ENCODE results near the gene OR2T8. TPM values are rescaled to one million over a fixed set of nuclear protein-coding genes. Genes with fewer than 3 reads are reported as not detected.

The OR2T8 gene
- not detected for total RNA-seq

GRCh38 chr1:247919952-247920351 is at the start of gene OR2T8:
Gene OR2T8, plus strand, starts transcription at chr1:247920252. Its CDS starts 766 bp downstream, at chr1:247921018.
- Histone ChIP-seq H3K27me3 (replicated peaks; ENCODE audit: insufficient read depth) (no peaks in the 10 kb centered on the region), H3K9me3 (no peaks in the 10 kb centered on the region), H3K4me1 (replicated peaks) (no peaks in the 10 kb centered on the region), H3K27ac (no peak within 1 kb of the TSS), H3K4me3 (no peak within 1 kb of the TSS), H3K36me3 (no peaks in the 10 kb centered on the region)
- intact Hi-C loops (cut with DNase I) = no loop called here
- TF ChIP-seq, protein P1, sequence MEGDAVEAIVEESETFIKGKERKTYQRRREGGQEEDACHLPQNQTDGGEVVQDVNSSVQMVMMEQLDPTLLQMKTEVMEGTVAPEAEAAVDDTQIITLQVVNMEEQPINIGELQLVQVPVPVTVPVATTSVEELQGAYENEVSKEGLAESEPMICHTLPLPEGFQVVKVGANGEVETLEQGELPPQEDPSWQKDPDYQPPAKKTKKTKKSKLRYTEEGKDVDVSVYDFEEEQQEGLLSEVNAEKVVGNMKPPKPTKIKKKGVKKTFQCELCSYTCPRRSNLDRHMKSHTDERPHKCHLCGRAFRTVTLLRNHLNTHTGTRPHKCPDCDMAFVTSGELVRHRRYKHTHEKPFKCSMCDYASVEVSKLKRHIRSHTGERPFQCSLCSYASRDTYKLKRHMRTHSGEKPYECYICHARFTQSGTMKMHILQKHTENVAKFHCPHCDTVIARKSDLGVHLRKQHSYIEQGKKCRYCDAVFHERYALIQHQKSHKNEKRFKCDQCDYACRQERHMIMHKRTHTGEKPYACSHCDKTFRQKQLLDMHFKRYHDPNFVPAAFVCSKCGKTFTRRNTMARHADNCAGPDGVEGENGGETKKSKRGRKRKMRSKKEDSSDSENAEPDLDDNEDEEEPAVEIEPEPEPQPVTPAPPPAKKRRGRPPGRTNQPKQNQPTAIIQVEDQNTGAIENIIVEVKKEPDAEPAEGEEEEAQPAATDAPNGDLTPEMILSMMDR (IDR thresholded peaks at IDR 0.05) = no peak
- TF ChIP-seq POLR2A (IDR thresholded peaks at IDR 0.05) = no peak
- TF ChIP-seq POLR2AphosphoS5 (IDR thresholded peaks at IDR 0.05) = no peak
- DNase-seq (ENCODE audit: low spot score) = no peak
- 90% methylated on average over 2 of the region's 2 CpGs for WGBS

- Histone ChIP-seq H3K4me3 (no peak overlapping the region), H3K27ac (no peak overlapping the region), H3K9me3 (no peaks in the 10 kb centered on the region), H3K4me1 (replicated peaks) (no peaks in the 10 kb centered on the region), H3K36me3 (no peaks in the 10 kb centered on the region), H3K27me3 (replicated peaks; ENCODE audit: insufficient read depth) (no peaks in the 10 kb centered on the region)
- intact Hi-C loops (cut with DNase I) = no loop called here
- WGBS = 71% methylated on average over 9 of the region's 9 CpGs
- TF ChIP-seq POLR2A (IDR thresholded peaks at IDR 0.05) = no peak
- no peak for TF ChIP-seq POLR2AphosphoS5 (IDR thresholded peaks at IDR 0.05)
- TF ChIP-seq, protein P1 (IDR thresholded peaks at IDR 0.05) = no peak
- DNase-seq (ENCODE audit: low spot score) = no peak
These were observed 36.7 kb upstream of the OR2T8 start for GRCh38 chr1:247883346-247883745.

- no peaks in the 10 kb centered on the region for H3K9me3 ChIP-seq
- H3K4me1 ChIP-seq (replicated peaks) = no peaks in the 10 kb centered on the region
- no peak overlapping the region for H3K4me3 ChIP-seq
- H3K27me3 ChIP-seq (replicated peaks; ENCODE audit: insufficient read depth) = no peaks in the 10 kb centered on the region
- TF ChIP-seq, protein P1 (IDR thresholded peaks at IDR 0.05) = no peak
- no peak for TF ChIP-seq POLR2A (IDR thresholded peaks at IDR 0.05)
- no peak for TF ChIP-seq POLR2AphosphoS5 (IDR thresholded peaks at IDR 0.05)
- no peak for DNase-seq (ENCODE audit: low spot score)
- H3K36me3 ChIP-seq = no peaks in the 10 kb centered on the region
- H3K27ac ChIP-seq = no peak overlapping the region
- 83% methylated on average over 10 of the region's 10 CpGs for WGBS
- intact Hi-C loops (cut with DNase I) = no loop called here
These were observed 35.1 kb upstream of the OR2T8 start for GRCh38 chr1:247884797-247885413.

DNA sequence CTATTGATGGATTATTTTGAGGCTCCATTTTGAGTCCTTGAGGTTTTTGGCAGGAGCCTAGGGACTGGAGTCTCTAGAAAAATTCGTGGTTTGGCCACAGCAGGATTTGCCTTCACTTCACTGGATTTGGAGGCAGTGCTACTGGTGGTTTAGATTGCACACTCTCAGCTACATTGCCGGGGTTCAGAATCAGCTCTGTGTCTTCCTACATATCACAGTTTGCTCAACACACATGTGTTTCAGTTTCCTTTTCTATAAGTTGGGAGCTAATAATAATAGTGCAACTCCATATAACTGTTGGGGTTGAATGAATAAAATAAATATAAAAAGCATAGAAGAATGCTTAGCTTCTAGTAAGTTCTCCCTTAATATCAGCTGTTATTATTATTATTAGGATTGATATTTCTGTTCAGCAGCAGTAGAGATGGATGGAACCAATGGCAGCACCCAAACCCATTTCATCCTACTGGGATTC is 24.9 kb upstream of the OR2T8 start, which contains the start of gene OR2W3:
OR2W3 (plus strand) TSS at position 425 of the 475 bp plus-strand sequence; CDS start at position 425, 0 bp downstream.
- intact Hi-C loops (cut with DNase I) = no loop called here
- TF ChIP-seq, protein P1 (IDR thresholded peaks at IDR 0.05) = no peak
- no peak for TF ChIP-seq POLR2AphosphoS5 (IDR thresholded peaks at IDR 0.05)
- H3K9me3 ChIP-seq = no peaks in the 10 kb centered on the region
- no peak for DNase-seq (ENCODE audit: low spot score)
- H3K27ac ChIP-seq = no peak within 1 kb of the TSS
- no peaks in the 10 kb centered on the region for H3K4me1 ChIP-seq (replicated peaks)
- 44% methylated on average over 2 of the region's 2 CpGs for WGBS
- no peak within 1 kb of the TSS for H3K4me3 ChIP-seq
- no peaks in the 10 kb centered on the region for H3K27me3 ChIP-seq (replicated peaks; ENCODE audit: insufficient read depth)
- no peaks in the 10 kb centered on the region for H3K36me3 ChIP-seq

GRCh38 chr1:247895976-247896375 is 24.1 kb upstream of the OR2T8 start:
- no peak overlapping the region for H3K27ac ChIP-seq
- no peak for DNase-seq (ENCODE audit: low spot score)
- no peaks in the 10 kb centered on the region for H3K27me3 ChIP-seq (replicated peaks; ENCODE audit: insufficient read depth)
- WGBS = 92% methylated on average over 13 of the region's 14 CpGs
- H3K4me3 ChIP-seq = no peak overlapping the region
- H3K36me3 ChIP-seq = no peaks in the 10 kb centered on the region
- intact Hi-C loops (cut with DNase I) = no loop called here
- no peak for TF ChIP-seq POLR2AphosphoS5 (IDR thresholded peaks at IDR 0.05)
- TF ChIP-seq POLR2A (IDR thresholded peaks at IDR 0.05) = no peak
- TF ChIP-seq, protein P1 (IDR thresholded peaks at IDR 0.05) = no peak
- no peaks in the 10 kb centered on the region for H3K4me1 ChIP-seq (replicated peaks)
- no peaks in the 10 kb centered on the region for H3K9me3 ChIP-seq
